Measurements from ENCODE around the gene GIMAP8. TPM values are rescaled to one million over a fixed set of nuclear protein-coding genes. Genes with fewer than 3 reads are reported as not detected.

GIMAP8 gene
- total RNA-seq, 1 donor from 2014 or later: not detected

DNA sequence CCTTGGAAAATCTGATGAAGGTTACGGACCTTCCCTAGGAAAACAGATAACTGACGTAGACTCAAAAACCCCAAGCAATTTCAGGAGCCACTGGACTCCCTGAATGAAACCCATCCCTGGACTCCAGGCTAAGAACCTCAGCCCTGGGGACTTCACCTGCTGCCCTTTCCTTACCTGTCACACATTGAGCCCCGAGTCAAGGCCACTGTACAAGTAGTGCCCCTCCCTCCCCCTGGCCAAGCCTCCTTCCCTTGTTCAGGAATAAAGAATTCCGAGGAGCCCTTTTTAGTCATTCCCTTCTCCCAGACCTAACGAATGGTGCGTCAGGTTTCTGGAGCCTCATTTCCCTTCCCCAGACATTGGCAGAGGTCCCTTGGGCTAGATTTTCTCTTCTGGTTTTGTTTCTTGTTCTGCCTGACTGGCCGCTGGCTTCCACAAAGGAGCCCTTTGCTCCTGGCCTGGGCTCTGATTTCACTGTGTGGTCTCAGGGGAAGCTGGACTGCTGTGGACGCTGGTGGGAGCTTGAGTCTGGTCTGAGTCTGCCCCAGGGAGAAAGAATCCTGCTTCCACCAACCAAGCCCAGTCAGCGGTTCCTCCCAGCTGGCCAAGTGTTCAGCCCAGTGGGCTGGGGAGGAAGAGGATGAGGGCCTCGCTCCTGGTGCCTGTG lies 39.6 kb upstream of the GIMAP8 start:
- peak overlapping the region; percentile 63 for H3K4me3 Mint-ChIP-seq
- Histone ChIP-seq H3F3A (ENCODE audit: low read depth) (peaks cover 13% of the 10 kb centered on the region), H3K4me2 (no peak overlapping the region), H3K27me3 (no peaks in the 10 kb centered on the region), H3K9ac (no peak overlapping the region), H3K4me3 (no peak overlapping the region), H4K20me1 (ENCODE audit: low read depth) (no peaks in the 10 kb centered on the region), H3K27ac (no peak overlapping the region), H3K9me3 (ENCODE audit: low read depth) (no peaks in the 10 kb centered on the region), H3K4me1 (peaks cover 9% of the 10 kb centered on the region), H2AFZ (replicated peaks) (no peak overlapping the region), H3K79me2 (ENCODE audit: low read depth) (no peaks in the 10 kb centered on the region), H3K36me3 (no peaks in the 10 kb centered on the region)
- H3K27me3 Mint-ChIP-seq (ENCODE audit: insufficient read depth, low read depth): peaks cover 18% of the 10 kb centered on the region
- no peak for DNase-seq (ENCODE audit: low spot score)
- H3K36me3 Mint-ChIP-seq: peaks cover 11% of the 10 kb centered on the region
- no peaks in the 10 kb centered on the region for H3K9me3 Mint-ChIP-seq
- H3K4me1 Mint-ChIP-seq: peaks cover 46% of the 10 kb centered on the region
- H3K27ac Mint-ChIP-seq: peak overlapping the region; percentile 80
- TF ChIP-seq EZH2 (IDR thresholded peaks at IDR 0.05) (no peak), EZH2phosphoT487 (IDR thresholded peaks at IDR 0.05) (no peak)
- TF ChIP-seq, protein P1, sequence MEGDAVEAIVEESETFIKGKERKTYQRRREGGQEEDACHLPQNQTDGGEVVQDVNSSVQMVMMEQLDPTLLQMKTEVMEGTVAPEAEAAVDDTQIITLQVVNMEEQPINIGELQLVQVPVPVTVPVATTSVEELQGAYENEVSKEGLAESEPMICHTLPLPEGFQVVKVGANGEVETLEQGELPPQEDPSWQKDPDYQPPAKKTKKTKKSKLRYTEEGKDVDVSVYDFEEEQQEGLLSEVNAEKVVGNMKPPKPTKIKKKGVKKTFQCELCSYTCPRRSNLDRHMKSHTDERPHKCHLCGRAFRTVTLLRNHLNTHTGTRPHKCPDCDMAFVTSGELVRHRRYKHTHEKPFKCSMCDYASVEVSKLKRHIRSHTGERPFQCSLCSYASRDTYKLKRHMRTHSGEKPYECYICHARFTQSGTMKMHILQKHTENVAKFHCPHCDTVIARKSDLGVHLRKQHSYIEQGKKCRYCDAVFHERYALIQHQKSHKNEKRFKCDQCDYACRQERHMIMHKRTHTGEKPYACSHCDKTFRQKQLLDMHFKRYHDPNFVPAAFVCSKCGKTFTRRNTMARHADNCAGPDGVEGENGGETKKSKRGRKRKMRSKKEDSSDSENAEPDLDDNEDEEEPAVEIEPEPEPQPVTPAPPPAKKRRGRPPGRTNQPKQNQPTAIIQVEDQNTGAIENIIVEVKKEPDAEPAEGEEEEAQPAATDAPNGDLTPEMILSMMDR (IDR thresholded peaks at IDR 0.05): no peak

DNA sequence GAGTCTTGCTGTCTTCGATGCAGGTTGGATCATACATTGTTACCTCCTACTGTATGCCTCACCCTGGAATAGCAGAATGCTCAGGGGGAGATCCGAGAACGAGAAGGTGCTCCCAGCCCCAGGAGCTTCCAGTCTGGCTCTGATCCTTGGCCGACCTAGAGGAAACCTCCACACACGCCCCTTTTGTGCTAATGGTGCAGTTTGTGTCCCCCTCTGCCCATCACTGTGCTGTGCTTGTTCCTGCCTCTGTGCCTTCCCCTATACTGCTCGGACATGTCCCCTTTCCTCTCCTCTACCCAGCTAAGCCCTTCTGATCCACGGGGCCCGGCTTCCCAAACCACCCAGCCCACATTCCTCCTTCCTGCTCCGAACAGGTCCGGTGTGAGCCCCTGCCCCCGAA lies 38.8 kb upstream of the GIMAP8 start:
- DNase-seq (ENCODE audit: low spot score): no peak
- Histone ChIP-seq H3K9ac (no peak overlapping the region), H4K20me1 (ENCODE audit: low read depth) (no peaks in the 10 kb centered on the region), H3K27me3 (no peaks in the 10 kb centered on the region), H3K4me2 (no peak overlapping the region), H3K27ac (no peak overlapping the region), H3K79me2 (ENCODE audit: low read depth) (no peaks in the 10 kb centered on the region), H3K4me3 (no peak overlapping the region), H3K36me3 (no peaks in the 10 kb centered on the region), H3F3A (ENCODE audit: low read depth) (peaks cover 5% of the 10 kb centered on the region), H3K9me3 (ENCODE audit: low read depth) (no peaks in the 10 kb centered on the region), H2AFZ (replicated peaks) (no peak overlapping the region), H3K4me1 (peaks cover 1% of the 10 kb centered on the region)
- Mint-ChIP-seq H3K36me3 (peaks cover 11% of the 10 kb centered on the region), H3K4me3 (peak overlapping the region; percentile 57), H3K27ac (peak overlapping the region; percentile 40), H3K27me3 (ENCODE audit: insufficient read depth, low read depth) (peaks cover 14% of the 10 kb centered on the region), H3K4me1 (peaks cover 44% of the 10 kb centered on the region), H3K9me3 (no peaks in the 10 kb centered on the region)
- no peak for TF ChIP-seq EZH2phosphoT487 (IDR thresholded peaks at IDR 0.05)
- TF ChIP-seq EZH2 (IDR thresholded peaks at IDR 0.05): no peak
- TF ChIP-seq, protein P1 (IDR thresholded peaks at IDR 0.05): no peak

DNA sequence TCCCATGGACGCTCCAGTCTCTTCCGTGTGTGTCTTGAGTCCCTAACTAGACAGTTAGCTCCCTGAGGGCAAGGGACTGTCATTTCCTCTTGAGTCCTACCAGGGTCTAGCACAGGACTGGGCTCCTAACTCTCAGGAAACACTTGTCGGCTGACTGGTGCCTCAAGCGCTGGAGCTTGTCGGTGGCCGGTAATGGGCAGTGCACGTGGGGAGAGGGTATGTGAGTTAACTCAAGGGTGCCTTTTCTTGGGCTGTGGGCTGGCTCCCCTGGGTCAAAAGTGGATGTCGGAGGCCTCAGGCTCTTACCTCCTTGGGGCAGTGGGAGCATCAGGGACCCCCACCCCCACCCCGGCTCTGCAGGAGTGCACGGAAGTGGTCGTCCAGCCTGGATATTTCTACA lies 38.4 kb upstream of the GIMAP8 start:
- H4K20me1 ChIP-seq (ENCODE audit: low read depth): no peaks in the 10 kb centered on the region
- H3K27me3 ChIP-seq: no peaks in the 10 kb centered on the region
- no peaks in the 10 kb centered on the region for H3K36me3 ChIP-seq
- H3K9me3 ChIP-seq (ENCODE audit: low read depth): no peaks in the 10 kb centered on the region
- no peaks in the 10 kb centered on the region for H3K4me1 ChIP-seq
- Mint-ChIP-seq H3K9me3 (no peaks in the 10 kb centered on the region), H3K27me3 (ENCODE audit: insufficient read depth, low read depth) (peaks cover 14% of the 10 kb centered on the region), H3K4me3 (peak overlapping the region; percentile 57), H3K4me1 (peaks cover 41% of the 10 kb centered on the region), H3K27ac (peak overlapping the region; percentile 40), H3K36me3 (peaks cover 9% of the 10 kb centered on the region)
- H3K9ac ChIP-seq: no peak overlapping the region
- no peaks in the 10 kb centered on the region for H3K79me2 ChIP-seq (ENCODE audit: low read depth)
- H2AFZ ChIP-seq (replicated peaks): no peak overlapping the region
- DNase-seq (ENCODE audit: low spot score): no peak
- H3K4me3 ChIP-seq: no peak overlapping the region
- H3K4me2 ChIP-seq: no peak overlapping the region
- TF ChIP-seq EZH2phosphoT487 (IDR thresholded peaks at IDR 0.05): no peak
- TF ChIP-seq, protein P1 (IDR thresholded peaks at IDR 0.05): no peak
- no peak for TF ChIP-seq EZH2 (IDR thresholded peaks at IDR 0.05)
- H3K27ac ChIP-seq: no peak overlapping the region
- peaks cover under 1% of the 10 kb centered on the region for H3F3A ChIP-seq (ENCODE audit: low read depth)
